ENCODE data around the gene COX6A1.
A peak's percentile ranks its signal among the peaks of the same experiment; 100 is the strongest.

The COX6A1 gene

DNA sequence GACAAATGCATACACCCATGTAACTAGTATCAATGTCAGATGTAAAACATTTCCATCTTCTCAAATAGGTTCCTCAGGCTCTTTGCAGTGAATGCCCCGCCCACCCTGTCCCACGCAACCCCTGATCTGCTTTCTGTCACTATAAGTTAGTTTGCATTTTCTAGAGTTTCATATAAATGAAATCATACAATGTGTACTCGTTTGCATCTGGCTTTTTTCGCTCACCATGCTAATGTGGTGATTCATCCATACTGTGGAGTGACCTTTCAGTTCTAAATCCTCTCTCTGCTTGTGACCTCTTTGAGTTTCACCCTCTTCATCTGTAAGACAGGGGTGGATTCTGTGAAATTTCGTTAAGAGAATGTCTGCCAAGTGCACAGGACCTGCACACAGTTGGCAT lies 38.4 kb upstream of the COX6A1 start:
- DNase-seq (ENCODE audit: low read depth), result peak; percentile 54
- no peak overlapping the region for H3K4me3 ChIP-seq (ENCODE audit: control insufficient read depth, low read depth, low read length)
- TF ChIP-seq, protein P1, sequence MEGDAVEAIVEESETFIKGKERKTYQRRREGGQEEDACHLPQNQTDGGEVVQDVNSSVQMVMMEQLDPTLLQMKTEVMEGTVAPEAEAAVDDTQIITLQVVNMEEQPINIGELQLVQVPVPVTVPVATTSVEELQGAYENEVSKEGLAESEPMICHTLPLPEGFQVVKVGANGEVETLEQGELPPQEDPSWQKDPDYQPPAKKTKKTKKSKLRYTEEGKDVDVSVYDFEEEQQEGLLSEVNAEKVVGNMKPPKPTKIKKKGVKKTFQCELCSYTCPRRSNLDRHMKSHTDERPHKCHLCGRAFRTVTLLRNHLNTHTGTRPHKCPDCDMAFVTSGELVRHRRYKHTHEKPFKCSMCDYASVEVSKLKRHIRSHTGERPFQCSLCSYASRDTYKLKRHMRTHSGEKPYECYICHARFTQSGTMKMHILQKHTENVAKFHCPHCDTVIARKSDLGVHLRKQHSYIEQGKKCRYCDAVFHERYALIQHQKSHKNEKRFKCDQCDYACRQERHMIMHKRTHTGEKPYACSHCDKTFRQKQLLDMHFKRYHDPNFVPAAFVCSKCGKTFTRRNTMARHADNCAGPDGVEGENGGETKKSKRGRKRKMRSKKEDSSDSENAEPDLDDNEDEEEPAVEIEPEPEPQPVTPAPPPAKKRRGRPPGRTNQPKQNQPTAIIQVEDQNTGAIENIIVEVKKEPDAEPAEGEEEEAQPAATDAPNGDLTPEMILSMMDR (conservative IDR thresholded peaks at IDR 0.05; ENCODE audit: control insufficient read depth, insufficient read depth, low read depth, low read length), result no peak

DNA sequence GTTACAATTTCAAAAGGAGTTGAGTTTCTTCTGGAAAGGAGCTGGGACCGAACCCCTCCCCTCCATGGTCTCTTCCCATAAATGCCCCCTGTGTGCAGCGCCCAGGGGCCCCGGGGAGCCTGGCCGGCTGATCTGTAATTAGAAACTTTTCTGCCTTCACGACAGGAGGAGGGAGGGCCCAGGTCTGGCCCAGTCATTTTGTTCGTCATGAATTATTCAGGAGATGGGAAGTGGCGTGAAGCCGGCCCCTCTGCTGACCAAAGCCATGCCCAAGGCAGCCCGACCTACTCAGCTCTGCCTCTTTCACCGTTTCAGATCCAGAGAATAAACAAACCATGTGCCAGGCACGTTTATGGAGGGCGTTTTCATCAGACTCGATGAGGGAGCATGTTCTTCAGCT lies 35.7 kb upstream of the COX6A1 start:
- no peak for DNase-seq (ENCODE audit: low read depth)
- no peak overlapping the region for H3K4me3 ChIP-seq (ENCODE audit: control insufficient read depth, low read depth, low read length)
- TF ChIP-seq, protein P1 (conservative IDR thresholded peaks at IDR 0.05; ENCODE audit: control insufficient read depth, insufficient read depth, low read depth, low read length), result no peak

DNA sequence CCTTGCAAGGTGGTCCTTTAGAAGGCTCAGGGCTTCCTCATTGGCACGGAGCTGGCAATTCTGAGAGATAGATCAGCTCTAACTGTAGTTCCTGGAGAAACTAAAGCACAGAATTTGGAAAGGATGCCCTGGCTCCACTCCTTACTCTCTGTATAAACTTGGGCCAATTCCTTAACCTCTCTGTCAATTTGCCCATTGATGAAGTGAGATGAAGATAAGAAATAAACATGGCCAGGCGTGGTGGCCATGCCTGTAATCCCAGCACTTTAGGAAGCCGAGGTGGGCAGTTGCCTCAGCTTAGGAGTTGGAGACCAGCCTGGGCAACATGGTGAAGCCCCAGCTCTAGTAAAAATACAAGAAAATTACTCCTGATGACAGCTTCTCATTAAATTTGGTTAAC lies 34.0 kb upstream of the COX6A1 start:
- TF ChIP-seq, protein P1 (conservative IDR thresholded peaks at IDR 0.05; ENCODE audit: control insufficient read depth, insufficient read depth, low read depth, low read length), result no peak
- no peak for DNase-seq (ENCODE audit: low read depth)
- no peak overlapping the region for H3K4me3 ChIP-seq (ENCODE audit: control insufficient read depth, low read depth, low read length)

DNA sequence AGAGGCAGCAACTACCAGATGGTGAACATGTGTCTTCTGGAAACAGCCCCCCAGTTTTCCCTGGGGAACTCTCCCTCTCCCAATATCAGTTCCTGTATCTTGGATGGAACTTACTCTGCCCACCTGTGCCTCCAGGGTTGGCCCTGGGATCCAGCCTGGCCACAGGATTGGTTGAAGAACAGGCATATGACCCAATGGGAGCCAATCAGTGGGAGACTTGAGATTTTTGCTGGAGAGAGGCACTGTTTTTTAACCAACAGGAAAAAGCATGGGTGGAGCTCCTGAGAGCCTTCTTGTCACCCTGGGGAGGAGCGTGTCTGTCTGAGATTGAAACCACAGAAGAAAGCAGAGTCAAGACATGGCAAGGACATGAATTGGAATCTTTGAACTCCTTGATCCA lies 33.6 kb upstream of the COX6A1 start:
- peak; percentile 3 for DNase-seq (ENCODE audit: low read depth)

DNA sequence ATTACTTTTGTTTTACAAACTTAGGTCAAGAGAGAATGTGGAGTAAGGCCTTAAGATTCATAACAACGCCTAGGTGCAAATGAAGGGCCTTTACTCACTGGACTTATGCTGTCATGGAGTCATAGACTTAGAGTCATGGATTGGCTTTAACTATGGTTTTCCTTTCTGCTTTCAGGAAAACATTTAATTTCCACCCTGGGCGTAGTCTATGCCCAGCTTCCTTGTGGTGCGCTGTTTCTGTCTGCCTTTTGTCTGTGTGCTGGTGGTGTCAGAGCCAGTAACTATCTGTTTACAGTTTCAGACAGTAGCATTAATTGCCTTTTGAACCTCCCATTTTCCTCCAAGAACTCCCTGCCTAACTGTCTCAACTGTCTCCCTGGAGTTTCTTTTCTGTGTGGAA lies 31.8 kb upstream of the COX6A1 start:
- no peak overlapping the region for H3K4me3 ChIP-seq (ENCODE audit: control insufficient read depth, low read depth, low read length)
- TF ChIP-seq, protein P1 (conservative IDR thresholded peaks at IDR 0.05; ENCODE audit: control insufficient read depth, insufficient read depth, low read depth, low read length), result no peak
- no peak for DNase-seq (ENCODE audit: low read depth)

More for the DNA sequence above, 33.6 kb upstream of the COX6A1 start:
- TF ChIP-seq, protein P1 (conservative IDR thresholded peaks at IDR 0.05; ENCODE audit: control insufficient read depth, insufficient read depth, low read depth, low read length), result no peak
- no peak overlapping the region for H3K4me3 ChIP-seq (ENCODE audit: control insufficient read depth, low read depth, low read length)

DNA sequence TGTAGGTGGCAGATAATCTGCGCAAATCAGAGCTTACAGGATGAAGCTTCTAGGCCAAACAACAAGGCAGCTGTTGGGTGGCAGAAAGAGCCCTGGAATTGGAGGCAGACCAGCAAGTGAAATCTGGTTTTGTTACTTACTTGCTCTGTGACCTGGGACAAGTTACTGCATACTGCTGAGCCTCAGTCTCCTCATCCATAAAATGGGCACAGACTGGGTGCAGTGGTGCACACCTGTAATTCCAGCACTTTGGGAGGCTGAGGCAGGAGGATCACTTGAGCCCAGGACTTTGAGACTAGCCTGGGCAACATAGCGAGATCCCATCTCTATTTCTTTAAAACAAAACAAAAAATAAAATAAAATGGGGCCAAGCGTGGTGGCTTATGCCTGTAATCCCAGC lies 31.4 kb upstream of the COX6A1 start:
- no peak overlapping the region for H3K4me3 ChIP-seq (ENCODE audit: control insufficient read depth, low read depth, low read length)
- DNase-seq (ENCODE audit: low read depth), result no peak
- TF ChIP-seq, protein P1 (conservative IDR thresholded peaks at IDR 0.05; ENCODE audit: control insufficient read depth, insufficient read depth, low read depth, low read length), result no peak

DNA sequence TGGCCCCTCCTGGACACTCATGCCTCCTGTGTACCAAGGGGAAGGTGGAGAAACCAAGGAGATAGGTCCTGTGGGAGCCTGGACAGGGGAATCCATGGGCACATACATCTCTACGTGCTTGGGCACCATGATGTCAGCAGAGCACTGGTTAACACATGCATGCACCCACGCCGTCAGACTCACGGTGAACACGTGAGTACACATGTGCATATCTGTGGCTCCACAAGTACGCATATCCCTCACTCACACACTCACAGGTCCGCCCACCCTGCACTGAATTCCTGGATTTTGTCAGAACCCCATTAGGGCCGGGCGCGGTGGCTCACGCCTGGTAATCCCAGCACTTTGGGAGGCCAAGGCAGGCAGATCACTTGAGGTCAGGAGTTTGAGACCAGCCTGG lies 29.1 kb upstream of the COX6A1 start:
- TF ChIP-seq, protein P1 (conservative IDR thresholded peaks at IDR 0.05; ENCODE audit: control insufficient read depth, insufficient read depth, low read depth, low read length), result no peak
- no peak for DNase-seq (ENCODE audit: low read depth)
- H3K4me3 ChIP-seq (ENCODE audit: control insufficient read depth, low read depth, low read length), result no peak overlapping the region
